GM19035 (cell line): ENCODE measurements around the gene ARL13B.

Experiments used
- ATAC-seq: cut with Tn5 transposase; IDR thresholded peaks from one replicate; pipeline ENCODE4 v1.9.1; 2021; ENCODE audit not compliant: unreplicated experiment

Gene ARL13B

DNA sequence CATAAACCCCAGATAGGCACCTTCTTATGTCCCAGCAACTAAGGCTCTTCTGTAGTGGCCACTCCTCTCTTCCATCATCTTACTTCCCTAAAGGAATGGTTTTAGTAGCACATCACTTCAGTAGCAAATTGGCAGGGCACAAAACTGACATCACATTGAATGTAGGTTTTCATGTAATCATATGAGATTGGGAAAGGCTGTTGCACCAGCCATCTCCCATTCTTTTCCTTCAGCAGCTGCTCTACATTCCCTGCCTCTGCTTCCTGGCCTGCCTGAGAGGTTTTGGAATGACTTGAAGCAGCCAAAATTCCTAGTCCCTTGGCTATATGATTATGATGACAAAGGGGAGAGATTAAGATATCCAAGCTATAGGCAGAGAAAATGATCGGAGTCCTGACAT lies 119.4 kb downstream of the ARL13B start:
- no peak for ATAC-seq

DNA sequence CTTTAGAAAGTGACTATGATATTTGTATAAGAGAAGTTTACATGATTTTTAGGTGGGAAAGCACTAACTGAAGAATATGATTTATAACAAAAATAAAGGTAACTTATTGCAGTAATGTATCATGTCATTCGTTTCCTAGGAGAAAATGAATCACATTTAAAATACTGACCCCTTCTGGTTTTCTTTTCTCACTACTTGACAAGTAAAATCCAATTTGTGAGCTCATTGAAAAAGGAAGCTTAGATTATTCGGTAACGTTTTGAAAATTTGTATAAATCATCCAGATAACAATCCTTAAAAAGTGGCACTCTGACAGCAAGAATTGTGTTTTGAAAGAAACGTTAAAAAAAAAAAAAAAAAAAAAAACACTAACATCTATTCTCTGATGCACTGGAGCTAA lies 121.9 kb downstream of the ARL13B start:
- no peak for ATAC-seq
